WTC11 (cell line): ENCODE results near the gene TOR1A.

Experiments used
- CREM ChIP-seq: sonication (generic); formaldehyde crosslinking; IDR thresholded peaks from 2 replicates; pipeline ENCODE4 v1.8.1; 2022; ENCODE audit warnings: mild to moderate bottlenecking, missing genetic modification reagents, moderate library complexity
- NR1H2 ChIP-seq: sonication (generic); formaldehyde crosslinking; IDR thresholded peaks from 2 replicates; pipeline ENCODE4 v1.9.0; 2021; ENCODE audit warnings: mild to moderate bottlenecking, moderate library complexity, missing genetic modification reagents
- NR2C2 ChIP-seq: sonication (generic); formaldehyde crosslinking; IDR thresholded peaks from 2 replicates; pipeline ENCODE4 v1.8.0; 2022; ENCODE audit warnings: mild to moderate bottlenecking, missing genetic modification reagents
- NR3C1 ChIP-seq: sonication (generic); formaldehyde crosslinking; conservative IDR thresholded peaks from 2 replicates; pipeline ENCODE4 v1.8.1; 2023; ENCODE audit warnings: low read depth, mild to moderate bottlenecking, missing genetic modification reagents
- RELA ChIP-seq: sonication (generic); formaldehyde crosslinking; IDR thresholded peaks from 2 replicates; pipeline ENCODE4 v1.8.1; 2022; ENCODE audit warnings: missing genetic modification reagents, mild to moderate bottlenecking, borderline replicate concordance
- SMAD3 ChIP-seq: sonication (generic); formaldehyde crosslinking; IDR thresholded peaks from 2 replicates; pipeline ENCODE4 v1.8.0; 2022; ENCODE audit warnings: missing genetic modification reagents, mild to moderate bottlenecking, borderline replicate concordance
- SP1 ChIP-seq: sonication (generic); formaldehyde crosslinking; conservative IDR thresholded peaks from 2 replicates; pipeline ENCODE4 v1.8.1; 2022; ENCODE audit warnings: missing genetic modification reagents
- TF ChIP-seq, protein P1 (sequence below): sonication (generic); formaldehyde crosslinking; IDR thresholded peaks from 2 replicates; pipeline ENCODE4 v1.8.0; 2022; ENCODE audit warnings: mild to moderate bottlenecking, missing genetic modification reagents
- TF ChIP-seq, protein P2 (sequence below): fragments of 200-600 bp; IDR thresholded peaks from 2 replicates; pipeline ENCODE4 v1.8.0; 2022; ENCODE audit warnings: antibody characterized with exemption
- TF ChIP-seq, protein P3 (sequence below): sonication (generic); formaldehyde crosslinking; conservative IDR thresholded peaks from 2 replicates; pipeline ENCODE4 v1.8.1; 2022; ENCODE audit warnings: mild to moderate bottlenecking, missing genetic modification reagents
- TF ChIP-seq, protein P4 (sequence below): sonication (generic); formaldehyde crosslinking; IDR thresholded peaks from 2 replicates; pipeline ENCODE4 v1.8.0; 2022; ENCODE audit warnings: mild to moderate bottlenecking, missing genetic modification reagents
- TF ChIP-seq, protein P5 (sequence below): sonication (generic); formaldehyde crosslinking; IDR thresholded peaks from 2 replicates; pipeline ENCODE4 v1.8.0; 2023; ENCODE audit warnings: missing genetic modification reagents
- TF ChIP-seq, protein P6 (sequence below): fragments of 250-450 bp; sonication (Bioruptor Pico); IDR thresholded peaks from 2 replicates; pipeline ENCODE4 v2.1.2; 2022; ENCODE audit warnings: mild to moderate bottlenecking, moderate library complexity

DNA sequence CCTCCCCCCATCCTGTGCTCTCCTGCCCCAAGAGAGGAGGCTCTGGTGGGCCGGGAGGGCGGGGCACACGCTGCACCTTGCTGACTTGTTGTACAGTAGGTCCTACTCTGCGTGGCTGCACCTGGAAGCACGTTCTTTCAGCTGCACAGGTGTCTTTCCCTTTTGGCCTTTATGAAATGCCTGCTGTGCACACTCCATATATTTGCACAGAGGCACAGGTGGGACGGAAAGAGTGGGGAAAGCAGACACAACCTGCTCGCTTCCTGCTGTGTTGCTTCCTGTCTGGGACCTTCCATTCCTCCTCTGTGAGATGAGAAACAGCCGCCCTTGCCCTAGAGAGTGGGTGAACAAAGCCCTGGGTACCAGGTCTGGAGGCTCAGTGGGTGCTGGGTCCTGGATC, 16.1 kb upstream of the TOR1A start:
- TF ChIP-seq, protein P1, sequence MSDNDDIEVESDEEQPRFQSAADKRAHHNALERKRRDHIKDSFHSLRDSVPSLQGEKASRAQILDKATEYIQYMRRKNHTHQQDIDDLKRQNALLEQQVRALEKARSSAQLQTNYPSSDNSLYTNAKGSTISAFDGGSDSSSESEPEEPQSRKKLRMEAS (CRISPR knock-in tag) = no peak
- TF ChIP-seq, protein P2, sequence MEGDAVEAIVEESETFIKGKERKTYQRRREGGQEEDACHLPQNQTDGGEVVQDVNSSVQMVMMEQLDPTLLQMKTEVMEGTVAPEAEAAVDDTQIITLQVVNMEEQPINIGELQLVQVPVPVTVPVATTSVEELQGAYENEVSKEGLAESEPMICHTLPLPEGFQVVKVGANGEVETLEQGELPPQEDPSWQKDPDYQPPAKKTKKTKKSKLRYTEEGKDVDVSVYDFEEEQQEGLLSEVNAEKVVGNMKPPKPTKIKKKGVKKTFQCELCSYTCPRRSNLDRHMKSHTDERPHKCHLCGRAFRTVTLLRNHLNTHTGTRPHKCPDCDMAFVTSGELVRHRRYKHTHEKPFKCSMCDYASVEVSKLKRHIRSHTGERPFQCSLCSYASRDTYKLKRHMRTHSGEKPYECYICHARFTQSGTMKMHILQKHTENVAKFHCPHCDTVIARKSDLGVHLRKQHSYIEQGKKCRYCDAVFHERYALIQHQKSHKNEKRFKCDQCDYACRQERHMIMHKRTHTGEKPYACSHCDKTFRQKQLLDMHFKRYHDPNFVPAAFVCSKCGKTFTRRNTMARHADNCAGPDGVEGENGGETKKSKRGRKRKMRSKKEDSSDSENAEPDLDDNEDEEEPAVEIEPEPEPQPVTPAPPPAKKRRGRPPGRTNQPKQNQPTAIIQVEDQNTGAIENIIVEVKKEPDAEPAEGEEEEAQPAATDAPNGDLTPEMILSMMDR = no peak
- TF ChIP-seq NR2C2 (CRISPR knock-in tag) (no peak), SMAD3 (no peak), SP1 (no peak), RELA (CRISPR knock-in tag) (no peak), NR3C1 (CRISPR knock-in tag) (no peak), CREM (CRISPR knock-in tag) (no peak), NR1H2 (no peak)
- TF ChIP-seq, protein P3, sequence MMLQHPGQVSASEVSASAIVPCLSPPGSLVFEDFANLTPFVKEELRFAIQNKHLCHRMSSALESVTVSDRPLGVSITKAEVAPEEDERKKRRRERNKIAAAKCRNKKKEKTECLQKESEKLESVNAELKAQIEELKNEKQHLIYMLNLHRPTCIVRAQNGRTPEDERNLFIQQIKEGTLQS (CRISPR knock-in tag) = no peak
- TF ChIP-seq, protein P4, sequence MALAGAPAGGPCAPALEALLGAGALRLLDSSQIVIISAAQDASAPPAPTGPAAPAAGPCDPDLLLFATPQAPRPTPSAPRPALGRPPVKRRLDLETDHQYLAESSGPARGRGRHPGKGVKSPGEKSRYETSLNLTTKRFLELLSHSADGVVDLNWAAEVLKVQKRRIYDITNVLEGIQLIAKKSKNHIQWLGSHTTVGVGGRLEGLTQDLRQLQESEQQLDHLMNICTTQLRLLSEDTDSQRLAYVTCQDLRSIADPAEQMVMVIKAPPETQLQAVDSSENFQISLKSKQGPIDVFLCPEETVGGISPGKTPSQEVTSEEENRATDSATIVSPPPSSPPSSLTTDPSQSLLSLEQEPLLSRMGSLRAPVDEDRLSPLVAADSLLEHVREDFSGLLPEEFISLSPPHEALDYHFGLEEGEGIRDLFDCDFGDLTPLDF (CRISPR knock-in tag) = no peak
- TF ChIP-seq, protein P5, sequence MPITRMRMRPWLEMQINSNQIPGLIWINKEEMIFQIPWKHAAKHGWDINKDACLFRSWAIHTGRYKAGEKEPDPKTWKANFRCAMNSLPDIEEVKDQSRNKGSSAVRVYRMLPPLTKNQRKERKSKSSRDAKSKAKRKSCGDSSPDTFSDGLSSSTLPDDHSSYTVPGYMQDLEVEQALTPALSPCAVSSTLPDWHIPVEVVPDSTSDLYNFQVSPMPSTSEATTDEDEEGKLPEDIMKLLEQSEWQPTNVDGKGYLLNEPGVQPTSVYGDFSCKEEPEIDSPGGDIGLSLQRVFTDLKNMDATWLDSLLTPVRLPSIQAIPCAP = no peak
- TF ChIP-seq, protein P6, sequence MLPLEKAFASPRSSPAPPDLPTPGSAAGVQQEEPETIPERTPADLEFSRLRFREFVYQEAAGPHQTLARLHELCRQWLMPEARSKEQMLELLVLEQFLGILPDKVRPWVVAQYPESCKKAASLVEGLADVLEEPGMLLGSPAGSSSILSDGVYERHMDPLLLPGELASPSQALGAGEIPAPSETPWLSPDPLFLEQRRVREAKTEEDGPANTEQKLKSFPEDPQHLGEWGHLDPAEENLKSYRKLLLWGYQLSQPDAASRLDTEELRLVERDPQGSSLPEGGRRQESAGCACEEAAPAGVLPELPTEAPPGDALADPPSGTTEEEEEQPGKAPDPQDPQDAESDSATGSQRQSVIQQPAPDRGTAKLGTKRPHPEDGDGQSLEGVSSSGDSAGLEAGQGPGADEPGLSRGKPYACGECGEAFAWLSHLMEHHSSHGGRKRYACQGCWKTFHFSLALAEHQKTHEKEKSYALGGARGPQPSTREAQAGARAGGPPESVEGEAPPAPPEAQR (CRISPR knock-in tag) = no peak
